NCI-H446 treated with DMSO at 0.1 percent for 48 hours (cell line): ENCODE measurements around the gene FEM1C.

Experiments used
- DNase-seq: peaks from one replicate; lab custom pipeline; 2025; lab: John Stamatoyannopoulos, UW

FEM1C gene, protein sequence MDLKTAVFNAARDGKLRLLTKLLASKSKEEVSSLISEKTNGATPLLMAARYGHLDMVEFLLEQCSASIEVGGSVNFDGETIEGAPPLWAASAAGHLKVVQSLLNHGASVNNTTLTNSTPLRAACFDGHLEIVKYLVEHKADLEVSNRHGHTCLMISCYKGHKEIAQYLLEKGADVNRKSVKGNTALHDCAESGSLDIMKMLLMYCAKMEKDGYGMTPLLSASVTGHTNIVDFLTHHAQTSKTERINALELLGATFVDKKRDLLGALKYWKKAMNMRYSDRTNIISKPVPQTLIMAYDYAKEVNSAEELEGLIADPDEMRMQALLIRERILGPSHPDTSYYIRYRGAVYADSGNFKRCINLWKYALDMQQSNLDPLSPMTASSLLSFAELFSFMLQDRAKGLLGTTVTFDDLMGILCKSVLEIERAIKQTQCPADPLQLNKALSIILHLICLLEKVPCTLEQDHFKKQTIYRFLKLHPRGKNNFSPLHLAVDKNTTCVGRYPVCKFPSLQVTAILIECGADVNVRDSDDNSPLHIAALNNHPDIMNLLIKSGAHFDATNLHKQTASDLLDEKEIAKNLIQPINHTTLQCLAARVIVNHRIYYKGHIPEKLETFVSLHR

DNA sequence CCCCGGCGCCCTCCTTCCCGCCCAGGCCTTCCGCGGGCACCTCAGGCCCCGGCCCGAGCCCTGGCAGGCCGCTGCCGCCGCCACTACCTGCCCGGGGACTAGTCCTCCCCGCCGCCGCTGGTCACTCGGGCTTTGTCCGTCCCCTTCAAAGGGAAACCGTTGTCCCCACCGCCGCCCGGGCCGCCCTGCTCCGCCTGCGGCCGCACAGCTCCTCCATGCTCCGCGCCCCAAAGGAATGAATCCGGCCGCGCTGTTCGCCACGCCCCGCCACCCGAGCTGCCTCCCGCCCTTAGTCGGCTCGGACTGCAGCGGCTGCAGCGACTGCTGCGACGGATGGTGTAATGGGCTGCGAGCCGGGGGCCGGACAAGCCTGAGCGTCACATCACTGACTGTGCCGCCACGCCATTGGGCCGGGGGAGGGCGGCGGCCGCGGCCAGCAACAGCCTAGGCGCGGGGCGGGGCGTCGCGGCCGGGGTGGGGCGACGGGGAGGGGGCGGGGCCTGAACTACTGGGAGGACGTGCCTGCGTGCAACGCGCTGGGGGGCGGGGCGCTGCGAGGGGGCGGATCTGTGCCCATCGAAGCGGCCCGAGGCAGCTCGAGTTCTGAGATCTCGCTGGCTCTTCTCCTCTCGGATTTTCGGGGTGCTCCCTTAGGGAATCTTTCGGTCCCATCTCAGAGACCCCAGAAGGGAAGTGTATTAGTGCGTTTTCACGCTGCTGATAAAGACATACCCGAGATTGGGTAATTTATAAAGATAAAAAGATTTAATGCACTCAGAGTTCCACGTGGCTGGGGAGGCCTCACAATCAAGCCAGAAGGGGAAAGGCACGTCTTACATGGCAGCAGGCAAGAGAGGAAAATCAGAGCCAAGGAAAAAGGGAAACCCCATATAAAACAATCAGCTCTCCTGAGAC, at the start of gene FEM1C:
FEM1C (minus strand) TSS at position 340 of the 915 bp plus-strand sequence. CDS start 1,282 bp downstream, outside the sequence.
- DNase-seq = peak; percentile 94

GRCh38 chr5:115589043-115589442, 44.5 kb upstream of the FEM1C start:
- peak; percentile 51 for DNase-seq

DNA sequence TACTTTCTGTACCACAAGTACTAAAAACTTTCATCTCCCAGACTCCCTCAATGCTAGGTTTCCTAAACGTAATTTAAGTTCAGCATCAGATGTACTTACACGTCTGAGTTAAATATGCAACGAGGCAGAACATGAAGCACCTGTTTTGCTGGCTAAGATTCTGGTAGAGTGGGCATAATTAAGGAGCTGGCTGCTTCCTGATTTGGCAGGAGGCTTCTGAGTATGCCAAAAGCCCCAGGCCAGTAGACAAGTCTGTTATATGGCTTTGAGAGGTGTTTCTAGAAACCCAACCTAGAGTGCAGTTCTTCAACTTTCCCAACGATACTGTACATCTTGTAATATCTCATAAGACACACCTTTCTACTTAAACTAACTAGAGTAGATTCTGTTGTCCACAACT, 44.1 kb upstream of the FEM1C start:
- DNase-seq = peak; percentile 67

DNA sequence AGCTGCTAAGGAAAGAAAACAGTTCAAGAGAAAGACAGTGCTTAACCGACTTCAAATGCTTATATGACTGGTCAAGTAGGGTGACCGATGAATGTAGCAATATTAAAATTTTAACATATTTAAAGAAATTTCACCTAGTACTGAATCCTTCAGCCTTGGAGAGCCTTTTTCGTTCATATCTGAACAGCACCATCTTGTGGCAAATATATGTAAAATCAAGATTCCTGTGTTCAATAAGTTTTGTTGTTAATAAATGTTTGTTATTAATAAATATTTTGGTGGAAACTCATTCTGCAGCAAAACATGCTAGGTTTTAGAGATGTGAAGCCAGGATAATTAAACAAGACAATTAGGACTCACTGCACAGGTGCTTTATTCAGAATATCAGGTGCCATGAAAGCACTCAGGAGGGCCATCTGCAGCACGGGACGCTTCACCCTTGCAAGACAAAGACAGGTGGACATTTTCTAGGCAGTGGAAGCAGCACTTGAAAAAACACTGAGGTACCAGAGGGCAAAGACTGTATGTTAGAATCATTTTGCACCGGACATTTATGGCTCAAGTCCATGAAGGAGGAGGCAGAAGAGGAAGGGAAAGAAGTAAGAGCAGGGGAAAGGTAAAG, 42.1 kb upstream of the FEM1C start:
- DNase-seq = peak; percentile 27

GRCh38 chr5:115585265-115585664, 40.7 kb upstream of the FEM1C start:
- DNase-seq = no peak

DNA sequence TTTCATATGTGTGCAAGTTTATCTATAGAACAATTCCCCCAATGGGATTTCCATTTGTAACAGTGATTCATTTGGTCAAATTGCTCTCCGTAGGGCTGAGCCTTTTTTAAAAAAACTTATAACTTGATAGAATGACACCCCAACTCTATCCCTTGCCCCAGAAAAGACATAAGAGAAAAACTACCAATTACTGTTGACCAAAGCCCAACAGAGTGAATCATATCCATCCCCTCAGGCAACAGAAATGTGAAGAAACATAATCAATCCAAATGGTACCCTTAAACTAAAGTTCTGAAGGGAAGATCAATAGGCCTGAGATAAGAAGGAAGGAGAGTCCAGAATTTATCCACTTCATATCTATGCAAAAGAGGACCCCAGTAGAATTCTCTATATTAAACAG, 39.9 kb upstream of the FEM1C start:
- DNase-seq = no peak

GRCh38 chr5:115583474-115583873, 38.9 kb upstream of the FEM1C start:
- DNase-seq = no peak

- no peak for DNase-seq
Observed at GRCh38 chr5:115580941-115581340, 36.4 kb upstream of the FEM1C start.

DNA sequence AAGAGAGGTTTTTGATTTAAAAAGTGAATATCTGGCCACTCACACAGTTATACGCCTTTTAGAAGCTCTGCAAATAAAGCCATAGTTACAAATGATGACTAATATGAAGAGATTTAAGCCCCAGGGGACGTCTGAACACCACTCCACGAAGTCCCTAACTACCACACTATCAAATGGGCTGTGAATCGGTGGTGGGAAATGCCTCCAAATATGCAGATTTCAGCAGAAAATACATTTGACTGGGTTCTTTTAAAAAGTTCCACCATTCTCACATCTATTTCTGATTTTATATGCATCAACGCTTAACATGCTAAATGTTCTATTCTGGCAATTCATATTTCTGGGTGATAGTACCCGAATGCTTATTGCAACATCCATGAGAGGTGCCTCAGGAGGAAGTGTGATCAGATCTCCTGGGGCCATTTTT, 35.2 kb upstream of the FEM1C start:
- DNase-seq = no peak

DNA sequence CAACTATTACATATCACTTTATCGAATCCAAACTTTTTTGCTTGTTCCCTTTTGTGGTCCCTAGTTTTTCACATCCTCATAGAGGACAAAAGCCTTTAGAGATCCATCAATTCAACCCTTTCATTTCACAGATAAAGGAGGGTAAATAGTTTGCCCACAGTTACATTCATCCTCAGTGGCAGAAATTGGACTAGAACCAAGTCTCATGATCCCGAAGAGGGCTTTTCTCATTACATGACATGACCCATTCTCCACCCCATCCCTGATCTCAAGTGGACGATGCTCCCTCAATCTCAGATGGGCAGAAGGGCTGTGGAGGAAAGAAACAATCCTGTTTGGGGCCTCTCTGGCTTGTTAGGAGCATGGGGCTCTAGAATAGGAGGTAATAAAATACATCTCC, 34.6 kb upstream of the FEM1C start:
- no peak for DNase-seq

GRCh38 chr5:115578657-115579056, 34.1 kb upstream of the FEM1C start:
- no peak for DNase-seq

- DNase-seq = no peak
Observed at GRCh38 chr5:115577741-115578140, 33.2 kb upstream of the FEM1C start.

- DNase-seq = no peak
Observed at GRCh38 chr5:115577329-115577728, 32.8 kb upstream of the FEM1C start.

- no peak for DNase-seq
Observed at GRCh38 chr5:115575167-115576070, 30.8 kb upstream of the FEM1C start.

DNA sequence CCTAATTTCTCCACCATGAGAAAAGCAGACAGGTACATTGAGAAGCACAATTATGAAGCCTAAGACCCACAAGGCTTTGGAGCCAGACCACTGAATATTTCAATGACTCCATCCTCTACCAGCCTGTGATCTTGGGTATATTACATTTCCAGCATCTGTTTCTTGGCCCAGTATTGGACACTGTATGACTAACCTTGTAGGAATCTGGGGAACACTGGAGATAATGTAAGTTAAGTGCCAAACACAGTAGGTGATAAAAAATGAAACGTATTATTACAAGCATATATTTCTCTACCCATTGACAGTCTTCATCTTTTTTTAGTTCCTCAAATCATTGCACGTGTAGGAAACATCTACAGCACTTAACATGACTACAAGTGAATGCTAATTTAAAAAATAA, 28.6 kb upstream of the FEM1C start:
- DNase-seq = peak; percentile 24

DNA sequence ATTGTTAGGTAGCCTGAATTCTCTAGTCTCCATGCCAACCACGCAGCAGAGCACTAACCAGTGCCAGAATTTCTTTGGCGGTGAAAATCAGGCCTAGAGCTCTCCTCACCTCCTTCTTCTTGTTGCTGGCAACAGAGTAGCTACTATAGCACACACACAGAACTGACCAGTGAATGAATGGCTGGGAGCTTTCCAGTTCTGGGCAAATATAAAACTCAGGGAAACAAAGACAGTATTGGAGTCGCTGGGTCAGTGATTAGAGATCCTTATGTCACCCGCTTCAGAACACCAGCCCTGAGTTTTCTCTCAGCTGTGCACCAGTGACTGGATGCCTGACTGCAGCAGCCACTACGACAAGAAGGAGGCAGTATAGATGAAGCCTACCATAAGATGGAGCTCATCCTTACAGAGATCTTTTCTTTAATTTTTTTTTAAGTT, 26.9 kb upstream of the FEM1C start:
- peak; percentile 46 for DNase-seq

GRCh38 chr5:115568668-115569067, 24.1 kb upstream of the FEM1C start:
- DNase-seq = no peak

- no peak for DNase-seq
Observed at GRCh38 chr5:115565233-115565632, 20.7 kb upstream of the FEM1C start.

- DNase-seq = no peak
Observed at GRCh38 chr5:115561176-115561575, 16.6 kb upstream of the FEM1C start.

DNA sequence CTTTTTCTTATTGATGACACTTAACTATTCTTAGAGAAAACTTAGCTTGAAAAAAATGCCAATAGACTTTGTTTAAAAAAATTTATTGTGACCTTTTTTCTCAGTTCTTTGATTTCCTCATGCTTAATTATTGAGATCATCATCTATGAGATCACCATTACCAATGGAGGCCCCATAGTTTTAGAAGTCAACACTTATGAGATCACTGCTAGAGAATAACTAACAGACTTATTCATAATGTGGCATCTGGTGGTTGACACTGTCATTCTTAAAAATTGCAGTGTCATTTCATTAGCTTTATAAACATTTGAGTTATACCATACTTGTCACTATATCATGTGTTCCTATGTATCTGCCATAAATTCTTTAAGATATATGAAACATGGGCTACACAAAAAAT, 14.9 kb upstream of the FEM1C start:
- no peak for DNase-seq

- no peak for DNase-seq
Observed at GRCh38 chr5:115558388-115558956, 13.9 kb upstream of the FEM1C start.
